H1 (cell line): Measurements from ENCODE around the gene WNT3A. TPM values are rescaled to one million over a fixed set of nuclear protein-coding genes. Genes with fewer than 3 reads are reported as not detected.
A peak's percentile ranks its signal among the peaks of the same experiment; 100 is the strongest.

Experiments used
- CTCF ChIA-PET: fragments of 300-600 bp; sonication (Branson Sonifier 250); formaldehyde crosslinking; loops from one replicate; lab custom pipeline; 2021; ENCODE audit not compliant: partially characterized antibody; lab: Charles Lee
- POLR2A ChIA-PET: fragments of 300-600 bp; sonication (Branson Sonifier 250); formaldehyde crosslinking; loops from one replicate; lab custom pipeline; 2021; ENCODE audit warnings: inconsistent platforms; ENCODE audit not compliant: partially characterized antibody; lab: Charles Lee
- DNase-seq, 2 experiments: peaks; one replicate each; pipeline versions ENCODE4 v3.0.0 to v3.0.0-alpha.2; 2010 to 2022; ENCODE audit warnings: low spot score in 2 of 2, low read depth in 1 of 2, mixed read lengths in 1 of 2
- FAIRE-seq: peaks from 2 replicates; lab custom pipeline; 2011; peaks lifted over from hg19 to GRCh38; lab: Jason Lieb, UNC
- H2AFZ ChIP-seq: 2 replicates; pipeline ENCODE4 v1.8.1; 2012; ENCODE audit warnings: low read length, inconsistent platforms
- H2AK5ac ChIP-seq: 2 replicates; pipeline ENCODE4 v1.6.1; 2013; ENCODE audit warnings: low read depth, low read length
- H2BK120ac ChIP-seq: replicated peaks from 2 replicates; pipeline ENCODE3; 2013; ENCODE audit warnings: low read depth, low read length, inconsistent platforms
- H2BK12ac ChIP-seq: 2 replicates; pipeline ENCODE4 v1.6.1; 2013; ENCODE audit warnings: low read depth, low read length
- H2BK15ac ChIP-seq: 2 replicates; pipeline ENCODE4 v1.6.1; 2013; ENCODE audit warnings: low read length
- H2BK20ac ChIP-seq: 2 replicates; pipeline ENCODE4 v1.6.1; 2013; ENCODE audit warnings: low read length
- H2BK5ac ChIP-seq: 2 replicates; pipeline ENCODE4 v1.6.1; 2013; ENCODE audit warnings: low read depth, low read length
- H3K14ac ChIP-seq: 2 replicates; pipeline ENCODE4 v1.6.1; 2013; ENCODE audit warnings: inconsistent platforms; ENCODE audit not compliant: insufficient read length
- H3K18ac ChIP-seq: 2 replicates; pipeline ENCODE4 v1.6.1; 2013; ENCODE audit warnings: low read length; ENCODE audit errors: extremely low read depth
- H3K23ac ChIP-seq: 2 replicates; pipeline ENCODE4 v1.6.1; 2013; ENCODE audit warnings: inconsistent platforms; ENCODE audit not compliant: insufficient read length
- H3K23me2 ChIP-seq: 2 replicates; pipeline ENCODE4 v1.6.1; 2013; ENCODE audit warnings: low read depth, low read length
- H3K27ac ChIP-seq: 2 replicates; pipeline ENCODE4 v1.6.1; 2011; ENCODE audit warnings: low read depth, low read length, inconsistent platforms
- H3K27me3 ChIP-seq, 4 experiments: replicated peaks in 1 of 4; 1 replicate in 1 of 4; 2 replicates in 3 of 4; pipeline versions ENCODE4 v1.6.1 to v1.8.1; 2011 to 2013; ENCODE audit warnings: low read length in 3 of 4, mild to moderate bottlenecking in 3 of 4, inconsistent platforms in 2 of 4, mixed read lengths in 2 of 4, moderate library complexity in 1 of 4; ENCODE audit not compliant: control insufficient read depth in 3 of 4, insufficient read depth in 3 of 4; ENCODE audit errors: extremely low read depth in 1 of 4
- H3K36me3 ChIP-seq, 4 experiments: 2 replicates each; pipeline versions ENCODE4 v1.6.1 to v1.8.1; 2011 to 2013; ENCODE audit warnings: mild to moderate bottlenecking in 4 of 4, low read length in 3 of 4, moderate library complexity in 2 of 4, control low read depth in 1 of 4, inconsistent platforms in 1 of 4; ENCODE audit not compliant: insufficient read depth in 4 of 4, control insufficient read depth in 2 of 4
- H3K4ac ChIP-seq: replicated peaks from 2 replicates; pipeline ENCODE3; 2013; ENCODE audit warnings: low read length, low read depth, mixed read lengths, inconsistent platforms; ENCODE audit not compliant: insufficient read length
- H3K4me1 ChIP-seq, 4 experiments: replicated peaks in 1 of 4; 1 replicate in 1 of 4; 2 replicates in 3 of 4; pipeline versions ENCODE4 v1.6.1 to v1.8.1; 2011 to 2013; ENCODE audit warnings: low read length in 3 of 4, inconsistent platforms in 2 of 4, mixed read lengths in 1 of 4; ENCODE audit not compliant: insufficient read depth in 4 of 4, control insufficient read depth in 3 of 4
- H3K4me2 ChIP-seq, 2 experiments: 2 replicates each; pipeline versions ENCODE4 v1.6.1 to v1.8.1; 2011 to 2013; ENCODE audit warnings: low read depth in 2 of 2, low read length in 2 of 2, control low read depth in 1 of 2, inconsistent platforms in 1 of 2, mild to moderate bottlenecking in 1 of 2; ENCODE audit not compliant: insufficient read depth in 1 of 2
- H3K4me3 ChIP-seq, 4 experiments: fragments of 200-600, 300-600 bp in 1 of 4; sonication (generic), shearing (Covaris generic), sonication (Bioruptor Twin) in 1 of 4; 2 replicates each; pipeline versions ENCODE4 v1.5.1 to v1.8.1; 2011 to 2016; ENCODE audit warnings: low read length in 4 of 4, low read depth in 3 of 4, control low read depth in 2 of 4, inconsistent platforms in 2 of 4, mild to moderate bottlenecking in 2 of 4, mixed read lengths in 1 of 4, moderate library complexity in 1 of 4; ENCODE audit not compliant: insufficient read depth in 2 of 4; ENCODE audit errors: extremely low read depth in 1 of 4
- H3K56ac ChIP-seq: replicated peaks from 2 replicates; pipeline ENCODE3; 2013; ENCODE audit warnings: low read depth, mild to moderate bottlenecking, mixed read lengths, low read length, inconsistent platforms; ENCODE audit not compliant: insufficient read length
- H3K79me1 ChIP-seq: 2 replicates; pipeline ENCODE4 v1.6.1; 2013; ENCODE audit warnings: low read depth, low read length, control low read depth
- H3K79me2 ChIP-seq, 2 experiments: 2 replicates each; pipeline versions ENCODE4 v1.6.1 to v1.8.1; 2012 to 2013; ENCODE audit warnings: low read length in 2 of 2, mild to moderate bottlenecking in 2 of 2, inconsistent platforms in 1 of 2; ENCODE audit not compliant: insufficient read depth in 2 of 2, control insufficient read depth in 1 of 2
- H3K9ac ChIP-seq, 4 experiments: replicated peaks in 1 of 4; 1 replicate in 1 of 4; 2 replicates in 3 of 4; pipeline versions ENCODE4 v1.6.1 to v1.8.1; 2011 to 2013; ENCODE audit warnings: low read depth in 3 of 4, low read length in 3 of 4, control low read depth in 2 of 4, mild to moderate bottlenecking in 2 of 4, moderate library complexity in 2 of 4, inconsistent platforms in 1 of 4; ENCODE audit errors: extremely low read depth in 1 of 4
- H3K9me3 ChIP-seq, 2 experiments: 2 replicates each; pipeline versions ENCODE4 v1.6.1 to v1.8.1; 2012 to 2013; ENCODE audit warnings: mild to moderate bottlenecking in 2 of 2, moderate library complexity in 2 of 2, control low read depth in 1 of 2, inconsistent platforms in 1 of 2, low read depth in 1 of 2, low read length in 1 of 2, mixed read lengths in 1 of 2; ENCODE audit not compliant: insufficient read depth in 2 of 2
- H4K20me1 ChIP-seq, 2 experiments: replicated peaks in 1 of 2; 2 replicates each; pipeline versions ENCODE3 to v1.8.1; 2011 to 2013; ENCODE audit warnings: inconsistent platforms in 2 of 2, low read length in 2 of 2, mild to moderate bottlenecking in 1 of 2; ENCODE audit not compliant: insufficient read depth in 2 of 2, control insufficient read depth in 1 of 2
- H4K5ac ChIP-seq: 2 replicates; pipeline ENCODE4 v1.6.1; 2013; ENCODE audit warnings: low read length, low read depth, mixed read lengths, inconsistent platforms; ENCODE audit not compliant: insufficient read length
- H4K8ac ChIP-seq: 2 replicates; pipeline ENCODE4 v1.8.0; 2013; ENCODE audit warnings: mild to moderate bottlenecking, moderate library complexity, low read length, inconsistent platforms; ENCODE audit not compliant: insufficient read depth; ENCODE audit errors: extremely low read depth
- H4K91ac ChIP-seq: replicated peaks from 2 replicates; pipeline ENCODE3; 2013; ENCODE audit warnings: low read length, mixed read lengths, inconsistent platforms; ENCODE audit not compliant: insufficient read length
- RAD21 ChIP-seq, 2 experiments: IDR thresholded peaks in 1 of 2; conservative IDR thresholded peaks in 1 of 2; 2 replicates each; pipeline ENCODE4 v1.6.1; 2011; ENCODE audit warnings: low read depth in 2 of 2, low read length in 2 of 2, improper control_type of control experiment in 1 of 2, inconsistent platforms in 1 of 2, mild to moderate bottlenecking in 1 of 2, moderate library complexity in 1 of 2
- SP4 ChIP-seq: IDR thresholded peaks from 2 replicates; pipeline ENCODE4 v1.6.1; 2012; ENCODE audit warnings: low read length, inconsistent platforms
- SUZ12 ChIP-seq: fragments of 200-600 bp; sonication (generic); IDR thresholded peaks from 2 replicates; pipeline ENCODE4 v1.6.1; 2012; ENCODE audit warnings: mild to moderate bottlenecking, inconsistent platforms, low read length, moderate library complexity, mixed read lengths
- WGBS, 2 experiments: shearing (Covaris generic) in 1 of 2; methylation state at CpG; one replicate each; pipeline versions ENCODE4 v1.1.6 to v1.1.7; 2013 to 2015; ENCODE audit warnings: low lambda C conversion rate in 2 of 2, mixed read lengths in 2 of 2, inconsistent platforms in 1 of 2, low coverage in 1 of 2, missing lambda C conversion rate in 1 of 2; ENCODE audit not compliant: insufficient replicate concordance in 2 of 2, insufficient coverage in 1 of 2, insufficient read length in 1 of 2; ENCODE audit errors: extremely low coverage in 1 of 2, missing lambda C conversion rate in 1 of 2; 5-methylcytosine and 5-hydroxymethylcytosine counted together
- polyA plus RNA-seq, 7 experiments: library from polyadenylated mRNA; depleted of rRNA in 3 of 7; stranded (reverse) in 5 of 7; unstranded in 2 of 7; fragments of >200 nt in 5 of 7; fragments of 200-250 nt in 2 of 7; gene quantifications; 1 replicate in 5 of 7; 2 replicates in 1 of 7; 4 replicates in 1 of 7; pipeline versions ENCODE4 v1.2.1 to v1.2.3, GENCODE V29; 2011 to 2013; ENCODE audit warnings: missing spikeins in 2 of 7, mixed read lengths in 2 of 7
- total RNA-seq: library from RNA; stranded (reverse); fragmentation: NEBNext Ultra II Directional; extraction: Animal tissue kit (Norgen Biotek cat#: 25700); gene quantifications from 2 replicates; pipeline ENCODE4 v1.2.1, GENCODE V29; 2021
- TF ChIP-seq, protein P1 (sequence below), 3 experiments: IDR thresholded peaks; 1 replicate in 2 of 3; 2 replicates in 1 of 3; pipeline versions ENCODE4 v1.5.1 to v1.6.1; 2011; ENCODE audit warnings: low read length in 3 of 3, mild to moderate bottlenecking in 3 of 3, inconsistent platforms in 2 of 3, low read depth in 1 of 3, moderate library complexity in 1 of 3; ENCODE audit not compliant: insufficient read depth in 1 of 3; ENCODE audit errors: control extremely low read depth in 1 of 3

WNT3A gene
- total and polyA plus RNA-seq, 2 of the 8 experiments (the other 6 are each of a cell fraction or from before 2014, with no cell fraction given), result 0.08 to 0.19 TPM

DNA sequence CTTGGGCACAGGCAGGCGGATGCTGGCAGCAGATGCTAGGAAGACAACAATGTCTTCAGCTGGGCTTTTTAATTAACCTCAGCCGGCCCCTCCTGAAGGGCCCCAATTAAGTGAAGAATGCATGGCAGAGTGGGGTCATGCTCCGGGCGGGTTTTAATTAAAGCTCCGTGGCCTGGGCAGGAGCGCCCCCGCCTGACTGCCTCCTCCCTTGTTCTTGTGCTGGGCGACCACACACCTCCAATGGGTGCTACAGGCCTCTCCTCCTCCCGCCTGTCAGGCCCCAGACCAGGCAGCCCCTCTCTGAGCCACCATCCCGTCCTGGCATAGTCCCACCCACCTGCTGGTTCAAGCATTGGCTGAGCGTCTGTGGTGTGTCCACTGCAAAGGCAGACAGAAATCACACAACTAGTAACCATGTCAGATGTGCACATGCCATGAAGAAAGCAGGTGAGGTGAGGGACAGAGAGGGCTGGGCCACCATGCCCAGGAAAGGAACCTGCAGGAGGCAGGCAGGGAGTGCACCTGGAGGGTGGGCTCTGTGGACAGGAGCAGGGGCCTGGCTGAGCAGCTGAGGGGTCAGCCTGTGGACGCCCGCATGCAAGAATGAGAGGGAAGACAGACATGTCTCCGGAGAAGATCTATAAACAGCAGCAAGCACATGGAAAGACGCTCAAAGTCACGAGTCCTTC lies 67.2 kb downstream of the WNT3A start:
- H2BK5ac ChIP-seq, result no peak overlapping the region
- DNase-seq, result peak in 1 of 2 experiments; percentile 74

More for the DNA sequence above, 67.2 kb downstream of the WNT3A start:
- peaks cover 2 to 27% of the 10 kb centered on the region in 2 experiments for H4K20me1 ChIP-seq
- H3K4me3 ChIP-seq, result no peak overlapping the region
- H3K23ac ChIP-seq, result no peak overlapping the region
- H4K5ac ChIP-seq, result no peak overlapping the region
- no peak overlapping the region for H3K18ac ChIP-seq
- 37% methylated on average over 16 of the region's 16 CpGs; no CpG with 5 or more reads in 1 of the 2 experiments for WGBS, 2 experiments
- no peak overlapping the region for H2BK120ac ChIP-seq
- no peak overlapping the region for H4K91ac ChIP-seq
- ChIA-PET POLR2A (interaction anchor here (0.8 to 1.7 kb wide), 4 partner anchors 8 to 74 kb away, joined by 4 to 5 read pairs (median 5); partner anchors contain the start of gene ARF1), CTCF (interaction anchor here (0.7 to 6.2 kb wide), 15 partner anchors 9 to 358 kb away, joined by 3 to 115 read pairs (median 5); partner anchors contain the start of gene WNT3A)
- no peak overlapping the region for H3K4ac ChIP-seq
- no peaks in the 10 kb centered on the region for H3K79me1 ChIP-seq
- H3K23me2 ChIP-seq, result peaks cover 19% of the 10 kb centered on the region; the same call in 1 of the 2 replicates
- no peak overlapping the region for H2AFZ ChIP-seq
- H3K9me3 ChIP-seq, result no peaks in the 10 kb centered on the region
- 0 out of 4 replicates have a peak overlapping the region, but pooled peaks of 1 of the 2 experiments have one; percentile 19 for H3K4me2 ChIP-seq
- TF ChIP-seq RAD21 (IDR thresholded peaks at IDR 0.05 in 1 of 2, conservative IDR thresholded peaks at IDR 0.05 in 1 of 2; ENCODE audit: low read depth in 2 of 2, low read length in 2 of 2), result peak; percentile 82
- TF ChIP-seq SP4, result no peak
- TF ChIP-seq, protein P1, sequence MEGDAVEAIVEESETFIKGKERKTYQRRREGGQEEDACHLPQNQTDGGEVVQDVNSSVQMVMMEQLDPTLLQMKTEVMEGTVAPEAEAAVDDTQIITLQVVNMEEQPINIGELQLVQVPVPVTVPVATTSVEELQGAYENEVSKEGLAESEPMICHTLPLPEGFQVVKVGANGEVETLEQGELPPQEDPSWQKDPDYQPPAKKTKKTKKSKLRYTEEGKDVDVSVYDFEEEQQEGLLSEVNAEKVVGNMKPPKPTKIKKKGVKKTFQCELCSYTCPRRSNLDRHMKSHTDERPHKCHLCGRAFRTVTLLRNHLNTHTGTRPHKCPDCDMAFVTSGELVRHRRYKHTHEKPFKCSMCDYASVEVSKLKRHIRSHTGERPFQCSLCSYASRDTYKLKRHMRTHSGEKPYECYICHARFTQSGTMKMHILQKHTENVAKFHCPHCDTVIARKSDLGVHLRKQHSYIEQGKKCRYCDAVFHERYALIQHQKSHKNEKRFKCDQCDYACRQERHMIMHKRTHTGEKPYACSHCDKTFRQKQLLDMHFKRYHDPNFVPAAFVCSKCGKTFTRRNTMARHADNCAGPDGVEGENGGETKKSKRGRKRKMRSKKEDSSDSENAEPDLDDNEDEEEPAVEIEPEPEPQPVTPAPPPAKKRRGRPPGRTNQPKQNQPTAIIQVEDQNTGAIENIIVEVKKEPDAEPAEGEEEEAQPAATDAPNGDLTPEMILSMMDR (IDR thresholded peaks at IDR 0.05; ENCODE audit: control extremely low read depth in 1 of 3, insufficient read depth in 1 of 3, low read depth in 1 of 3, low read length in 3 of 3), result peak; percentile 59 to 72 (median 66)
- peak; percentile 29; the same call in 1 of the 2 replicates for TF ChIP-seq SUZ12
- no peak overlapping the region for H2AK5ac ChIP-seq
- no peak for FAIRE-seq
- no peak overlapping the region for H3K56ac ChIP-seq
- H3K27ac ChIP-seq, result no peak overlapping the region
- H4K8ac ChIP-seq, result no peak overlapping the region
- no peak overlapping the region for H3K14ac ChIP-seq
- peaks cover 0 to 14% (median 0%) of the 10 kb centered on the region in 4 experiments; a peak in 4 of 7 replicates for H3K4me1 ChIP-seq
- no peaks in the 10 kb centered on the region for H3K79me2 ChIP-seq
- no peak overlapping the region for H2BK15ac ChIP-seq
- H2BK12ac ChIP-seq, result no peak overlapping the region
- no peaks in the 10 kb centered on the region for H3K36me3 ChIP-seq
- H3K9ac ChIP-seq, result no peak overlapping the region
- peaks cover 20 to 84% (median 81%) of the 10 kb centered on the region in 4 experiments for H3K27me3 ChIP-seq
- no peak overlapping the region for H2BK20ac ChIP-seq
